Natural killer cell (primary cell): ENCODE data around the gene CENPV. TPM values are rescaled to one million over a fixed set of nuclear protein-coding genes. Genes with fewer than 3 reads are reported as not detected.

Source experiments
- ATAC-seq, 3 donors: fragments of 150-1000 bp in 2 of 3; fragments of 200-7000 bp in 1 of 3; cut with Tn5 transposase; 1 replicate in 1 of 3; 2 replicates in 2 of 3; pipeline ENCODE4 v1.10.0; 2021; ENCODE audit warnings: mild to moderate bottlenecking in 2 of 3, moderate library complexity in 2 of 3
- DNase-seq, 2 donors: peaks; one replicate each; pipeline versions ENCODE4 v3.0.0 to v3.0.0-alpha.2; 2013 to 2021; ENCODE audit warnings: mixed read lengths in 1 of 2
- H3K27ac ChIP-seq: one replicate; pipeline ENCODE4 v1.5.1; 2013; ENCODE audit warnings: mild to moderate bottlenecking, low read length
- H3K27me3 ChIP-seq: one replicate; pipeline ENCODE4 v1.6.1; 2013; ENCODE audit warnings: low read length; ENCODE audit not compliant: control insufficient read depth, insufficient read depth
- H3K36me3 ChIP-seq: one replicate; pipeline ENCODE4 v1.6.1; 2013; ENCODE audit warnings: low read length; ENCODE audit not compliant: control insufficient read depth, insufficient read depth
- H3K4me1 ChIP-seq: one replicate; pipeline ENCODE4 v1.6.1; 2013; ENCODE audit warnings: low read length; ENCODE audit not compliant: control insufficient read depth, insufficient read depth
- H3K4me3 ChIP-seq: one replicate; pipeline ENCODE4 v1.5.1; 2013; ENCODE audit warnings: low read length
- H3K9me3 ChIP-seq: one replicate; pipeline ENCODE4 v1.6.1; 2013; ENCODE audit warnings: low read length; ENCODE audit not compliant: control insufficient read depth, insufficient read depth
- H3K27ac Mint-ChIP-seq, 2 donors: one replicate each; pipeline ENCODE4 v1.8.0; 2022; ENCODE audit warnings: mild to moderate bottlenecking in 2 of 2, mixed read lengths in 2 of 2, moderate library complexity in 1 of 2
- H3K27me3 Mint-ChIP-seq, 2 donors: one replicate each; pipeline ENCODE4 v1.8.0; 2022; ENCODE audit warnings: low read depth in 2 of 2, mixed read lengths in 2 of 2
- H3K36me3 Mint-ChIP-seq: one replicate; pipeline ENCODE4 v1.8.0; 2022; ENCODE audit warnings: mixed read lengths
- H3K4me1 Mint-ChIP-seq, 2 donors: one replicate each; pipeline ENCODE4 v1.8.0; 2022; ENCODE audit warnings: mixed read lengths in 2 of 2
- H3K4me3 Mint-ChIP-seq: one replicate; pipeline ENCODE4 v1.8.0; 2022; ENCODE audit warnings: mild to moderate bottlenecking, moderate library complexity, mixed read lengths
- H3K9me3 Mint-ChIP-seq, 2 donors: one replicate each; pipeline ENCODE4 v1.8.0; 2022; ENCODE audit warnings: mixed read lengths in 2 of 2
- WGBS: methylation state at CpG from one replicate; pipeline ENCODE4 v1.1.7; 2013; ENCODE audit warnings: missing lambda C conversion rate; ENCODE audit not compliant: insufficient coverage; 5-methylcytosine and 5-hydroxymethylcytosine counted together
- intact Hi-C: fragments of 100-400 bp; cut with micrococcal nuclease; formaldehyde crosslinking; loops from one replicate; pipeline ENCODE4 v1.14.2; 2022
- total RNA-seq, 4 donors: library from RNA; stranded (reverse); fragments of 120-200 nt in 1 of 4; gene quantifications; one replicate each; pipeline versions ENCODE4 v1.2.3 to v1.2.4, GENCODE V29; 2013 to 2022
- TF ChIP-seq, protein P1 (sequence below): fragments of 200-600 bp; IDR thresholded peaks from one replicate; pipeline ENCODE4 v1.8.0; 2022; ENCODE audit warnings: antibody characterized with exemption

The CENPV gene
- total RNA-seq, 3 donors from 2014 or later (not counting 1 experiment from before 2014, with no cell fraction given), result 11.3 to 20.0 (median 15.1) TPM

DNA sequence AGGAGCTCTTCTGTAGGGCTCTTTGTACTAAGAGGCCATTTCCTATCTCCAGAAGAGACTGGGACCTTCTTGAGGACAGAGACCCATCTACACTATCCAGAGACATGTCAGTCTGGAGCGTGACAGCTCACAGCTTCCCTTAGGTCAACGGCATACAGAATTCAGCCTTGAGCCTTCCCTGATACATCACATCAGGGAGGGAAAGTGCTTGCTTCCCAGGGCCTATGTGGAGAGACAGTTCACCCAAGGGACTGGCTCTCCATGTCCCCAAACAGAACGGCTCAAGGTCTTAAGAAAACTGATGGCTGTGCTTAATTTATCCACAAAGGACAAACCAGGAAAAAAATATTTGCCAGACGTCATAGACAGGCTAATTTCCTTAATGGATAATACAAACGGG is 7.7 kb downstream of the CENPV start:
- H3K36me3 Mint-ChIP-seq, result no peaks in the 10 kb centered on the region
- DNase-seq (no peak), ATAC-seq (no peak)
- intact Hi-C loops, result no loop called here
- H3K36me3 ChIP-seq, result peaks cover 16% of the 10 kb centered on the region
- no peak overlapping the region for H3K27ac Mint-ChIP-seq
- H3K4me1 ChIP-seq, result no peaks in the 10 kb centered on the region
- H3K4me3 ChIP-seq, result no peak overlapping the region
- H3K9me3 Mint-ChIP-seq, result no peaks in the 10 kb centered on the region
- H3K27me3 Mint-ChIP-seq, result no peaks in the 10 kb centered on the region
- no peaks in the 10 kb centered on the region for H3K4me1 Mint-ChIP-seq
- H3K4me3 Mint-ChIP-seq, result no peak overlapping the region
- no peaks in the 10 kb centered on the region for H3K27me3 ChIP-seq
- no peaks in the 10 kb centered on the region for H3K9me3 ChIP-seq
- TF ChIP-seq, protein P1, sequence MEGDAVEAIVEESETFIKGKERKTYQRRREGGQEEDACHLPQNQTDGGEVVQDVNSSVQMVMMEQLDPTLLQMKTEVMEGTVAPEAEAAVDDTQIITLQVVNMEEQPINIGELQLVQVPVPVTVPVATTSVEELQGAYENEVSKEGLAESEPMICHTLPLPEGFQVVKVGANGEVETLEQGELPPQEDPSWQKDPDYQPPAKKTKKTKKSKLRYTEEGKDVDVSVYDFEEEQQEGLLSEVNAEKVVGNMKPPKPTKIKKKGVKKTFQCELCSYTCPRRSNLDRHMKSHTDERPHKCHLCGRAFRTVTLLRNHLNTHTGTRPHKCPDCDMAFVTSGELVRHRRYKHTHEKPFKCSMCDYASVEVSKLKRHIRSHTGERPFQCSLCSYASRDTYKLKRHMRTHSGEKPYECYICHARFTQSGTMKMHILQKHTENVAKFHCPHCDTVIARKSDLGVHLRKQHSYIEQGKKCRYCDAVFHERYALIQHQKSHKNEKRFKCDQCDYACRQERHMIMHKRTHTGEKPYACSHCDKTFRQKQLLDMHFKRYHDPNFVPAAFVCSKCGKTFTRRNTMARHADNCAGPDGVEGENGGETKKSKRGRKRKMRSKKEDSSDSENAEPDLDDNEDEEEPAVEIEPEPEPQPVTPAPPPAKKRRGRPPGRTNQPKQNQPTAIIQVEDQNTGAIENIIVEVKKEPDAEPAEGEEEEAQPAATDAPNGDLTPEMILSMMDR, result no peak
- 90% methylated on average over 5 of the region's 5 CpGs for WGBS
- H3K27ac ChIP-seq, result no peak overlapping the region

DNA sequence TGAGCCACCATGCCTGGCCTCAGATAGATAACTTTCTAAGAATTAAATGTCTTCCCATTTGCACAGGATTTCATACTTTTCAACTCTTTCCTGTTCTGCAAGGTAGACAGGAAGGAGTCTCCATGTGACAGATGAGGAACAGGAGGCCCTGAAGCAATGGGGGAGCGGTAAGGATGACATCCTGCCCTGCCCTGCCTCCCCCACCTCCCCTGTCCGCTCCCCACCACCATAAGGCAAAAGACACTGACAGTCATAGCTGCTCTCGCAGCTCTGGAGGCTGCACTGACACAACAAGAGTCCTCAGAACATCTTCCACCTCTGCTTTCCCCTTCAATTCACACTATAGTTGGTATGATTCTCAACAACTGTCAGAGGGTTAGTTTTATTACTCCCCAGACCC is 9.7 kb downstream of the CENPV start:
- DNase-seq, result no peak
- Mint-ChIP-seq H3K36me3 (no peaks in the 10 kb centered on the region), H3K4me3 (no peak overlapping the region), H3K27me3 (no peaks in the 10 kb centered on the region), H3K4me1 (no peaks in the 10 kb centered on the region), H3K27ac (no peak overlapping the region), H3K9me3 (no peaks in the 10 kb centered on the region)
- ATAC-seq, result no peak
- Histone ChIP-seq H3K9me3 (no peaks in the 10 kb centered on the region), H3K36me3 (peaks cover 16% of the 10 kb centered on the region), H3K4me1 (no peaks in the 10 kb centered on the region), H3K4me3 (no peak overlapping the region), H3K27me3 (no peaks in the 10 kb centered on the region), H3K27ac (no peak overlapping the region)
- TF ChIP-seq, protein P1, result no peak
- 92% methylated on average over 2 of the region's 3 CpGs for WGBS
- intact Hi-C loops, result no loop called here

DNA sequence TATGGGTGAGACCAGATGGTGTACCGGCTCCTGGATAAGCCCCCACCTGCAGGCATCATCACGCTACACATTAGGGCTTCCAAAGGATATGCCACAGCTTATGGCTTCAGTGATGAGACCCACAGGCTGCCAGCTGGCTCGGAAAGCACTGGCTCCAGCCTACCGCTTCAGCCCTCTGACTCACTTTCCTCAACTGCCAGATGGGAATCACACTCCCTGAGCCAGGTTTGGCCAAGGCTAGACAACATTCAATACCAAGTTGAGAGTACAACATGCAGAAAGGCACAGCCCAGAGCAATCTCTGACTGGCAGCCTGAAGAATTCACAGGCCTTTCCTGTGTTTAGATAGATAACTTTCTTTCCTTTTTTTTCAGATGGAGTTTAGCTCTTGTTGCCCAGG is 10.3 kb downstream of the CENPV start:
- no peak overlapping the region for H3K27ac ChIP-seq
- Mint-ChIP-seq H3K4me1 (no peaks in the 10 kb centered on the region), H3K36me3 (no peaks in the 10 kb centered on the region), H3K27ac (no peak overlapping the region), H3K27me3 (no peaks in the 10 kb centered on the region), H3K4me3 (no peak overlapping the region), H3K9me3 (no peaks in the 10 kb centered on the region)
- no peaks in the 10 kb centered on the region for H3K9me3 ChIP-seq
- no peaks in the 10 kb centered on the region for H3K27me3 ChIP-seq
- no peak for ATAC-seq
- no peaks in the 10 kb centered on the region for H3K4me1 ChIP-seq
- intact Hi-C loops, result no loop called here
- H3K4me3 ChIP-seq, result no peak overlapping the region
- DNase-seq, result no peak
- WGBS, result 96% methylated on average over 4 of the region's 4 CpGs
- H3K36me3 ChIP-seq, result peaks cover 14% of the 10 kb centered on the region
- TF ChIP-seq, protein P1, result no peak

GRCh38 chr17:16339959-16340358 is 13.3 kb downstream of the CENPV start:
- ATAC-seq, result no peak
- Mint-ChIP-seq H3K4me3 (no peak overlapping the region), H3K4me1 (no peaks in the 10 kb centered on the region), H3K9me3 (no peaks in the 10 kb centered on the region), H3K36me3 (no peaks in the 10 kb centered on the region), H3K27me3 (no peaks in the 10 kb centered on the region), H3K27ac (no peak overlapping the region)
- no peaks in the 10 kb centered on the region for H3K9me3 ChIP-seq
- peaks cover 14% of the 10 kb centered on the region for H3K36me3 ChIP-seq
- WGBS, result no CpG with 5 or more reads among the region's 1 CpG
- intact Hi-C loops, result no loop called here
- TF ChIP-seq, protein P1, result no peak
- H3K27me3 ChIP-seq, result no peaks in the 10 kb centered on the region
- H3K4me1 ChIP-seq, result no peaks in the 10 kb centered on the region
- no peak overlapping the region for H3K4me3 ChIP-seq
- DNase-seq, result no peak
- no peak overlapping the region for H3K27ac ChIP-seq
